ENCODE data around the gene KDM1B. TPM values are rescaled to one million over a fixed set of nuclear protein-coding genes. Genes with fewer than 3 reads are reported as not detected.
A peak's percentile ranks its signal among the peaks of the same experiment; 100 is the strongest.

The KDM1B gene
- total and polyA plus RNA-seq, 9 of the 15 experiments (the other 6 are each of a cell fraction or from before 2014, with no cell fraction given): 1.4 to 58.9 (median 36.3) TPM

DNA sequence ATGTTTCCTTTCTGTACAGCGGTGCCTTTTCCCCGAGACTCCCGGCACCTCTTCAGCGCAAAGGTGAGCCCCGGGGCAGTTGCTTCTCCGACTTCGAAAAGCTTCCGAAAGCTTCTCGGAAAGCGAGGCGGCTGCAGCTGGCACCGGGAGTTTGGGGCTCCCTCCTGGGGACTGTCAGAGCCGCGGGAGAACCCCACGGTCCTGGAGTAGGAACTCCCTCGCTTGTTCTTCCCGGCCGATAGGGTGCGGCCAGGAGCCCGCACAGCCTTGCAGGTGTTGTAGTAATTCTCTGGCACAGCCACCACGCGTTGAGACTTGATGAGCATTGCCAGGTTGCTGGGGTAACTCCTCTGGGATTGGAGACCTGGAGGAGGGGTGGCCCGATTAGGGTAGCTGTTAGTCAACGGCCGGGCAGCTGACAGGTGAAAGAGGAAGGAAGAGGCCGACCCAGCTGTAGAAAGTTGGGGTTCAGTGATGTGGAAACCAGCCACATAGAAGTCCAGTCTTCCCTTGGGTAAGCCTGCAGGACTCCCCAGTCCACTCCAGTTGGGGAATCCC, 721 bp downstream of the KDM1B start (continued):
- TF ChIP-seq EZH2 (IDR thresholded peaks at IDR 0.05; ENCODE audit: borderline replicate concordance, low read depth, low read length) (no peak), L3MBTL2 (IDR thresholded peaks at IDR 0.05) (0 out of 2 replicates have a peak, but pooled peaks have one; percentile 15), SIRT6 (IDR thresholded peaks at IDR 0.05; ENCODE audit: low read depth, low read length) (no peak), ZSCAN32 (CRISPR knock-in tag; IDR thresholded peaks at IDR 0.05) (no peak), CTBP1 (IDR thresholded peaks at IDR 0.05; ENCODE audit: borderline replicate concordance) (no peak; the same call in 1 of the 2 replicates), FOXO4 (CRISPR knock-in tag; IDR thresholded peaks at IDR 0.05) (no peak), ZBTB5 (IDR thresholded peaks at IDR 0.05) (no peak), TBL1XR1 (IDR thresholded peaks at IDR 0.05; ENCODE audit: low read length in 2 of 2) (no peak), SAP30 (IDR thresholded peaks at IDR 0.05; ENCODE audit: borderline replicate concordance, insufficient read depth, low read depth, low read length, poor library complexity, severe bottlenecking) (no peak), GABPB2 (CRISPR knock-in tag; conservative IDR thresholded peaks at IDR 0.05) (no peak), UBTF (IDR thresholded peaks at IDR 0.05; ENCODE audit: borderline replicate concordance in 1 of 2, low read depth in 2 of 2, low read length in 2 of 2) (0 out of 4 replicates have a peak, but pooled peaks have one; percentile 68 to 74), IRF2 (CRISPR knock-in tag; IDR thresholded peaks at IDR 0.05) (no peak), DNMT1 (IDR thresholded peaks at IDR 0.05) (no peak)
- TF ChIP-seq, protein P1, sequence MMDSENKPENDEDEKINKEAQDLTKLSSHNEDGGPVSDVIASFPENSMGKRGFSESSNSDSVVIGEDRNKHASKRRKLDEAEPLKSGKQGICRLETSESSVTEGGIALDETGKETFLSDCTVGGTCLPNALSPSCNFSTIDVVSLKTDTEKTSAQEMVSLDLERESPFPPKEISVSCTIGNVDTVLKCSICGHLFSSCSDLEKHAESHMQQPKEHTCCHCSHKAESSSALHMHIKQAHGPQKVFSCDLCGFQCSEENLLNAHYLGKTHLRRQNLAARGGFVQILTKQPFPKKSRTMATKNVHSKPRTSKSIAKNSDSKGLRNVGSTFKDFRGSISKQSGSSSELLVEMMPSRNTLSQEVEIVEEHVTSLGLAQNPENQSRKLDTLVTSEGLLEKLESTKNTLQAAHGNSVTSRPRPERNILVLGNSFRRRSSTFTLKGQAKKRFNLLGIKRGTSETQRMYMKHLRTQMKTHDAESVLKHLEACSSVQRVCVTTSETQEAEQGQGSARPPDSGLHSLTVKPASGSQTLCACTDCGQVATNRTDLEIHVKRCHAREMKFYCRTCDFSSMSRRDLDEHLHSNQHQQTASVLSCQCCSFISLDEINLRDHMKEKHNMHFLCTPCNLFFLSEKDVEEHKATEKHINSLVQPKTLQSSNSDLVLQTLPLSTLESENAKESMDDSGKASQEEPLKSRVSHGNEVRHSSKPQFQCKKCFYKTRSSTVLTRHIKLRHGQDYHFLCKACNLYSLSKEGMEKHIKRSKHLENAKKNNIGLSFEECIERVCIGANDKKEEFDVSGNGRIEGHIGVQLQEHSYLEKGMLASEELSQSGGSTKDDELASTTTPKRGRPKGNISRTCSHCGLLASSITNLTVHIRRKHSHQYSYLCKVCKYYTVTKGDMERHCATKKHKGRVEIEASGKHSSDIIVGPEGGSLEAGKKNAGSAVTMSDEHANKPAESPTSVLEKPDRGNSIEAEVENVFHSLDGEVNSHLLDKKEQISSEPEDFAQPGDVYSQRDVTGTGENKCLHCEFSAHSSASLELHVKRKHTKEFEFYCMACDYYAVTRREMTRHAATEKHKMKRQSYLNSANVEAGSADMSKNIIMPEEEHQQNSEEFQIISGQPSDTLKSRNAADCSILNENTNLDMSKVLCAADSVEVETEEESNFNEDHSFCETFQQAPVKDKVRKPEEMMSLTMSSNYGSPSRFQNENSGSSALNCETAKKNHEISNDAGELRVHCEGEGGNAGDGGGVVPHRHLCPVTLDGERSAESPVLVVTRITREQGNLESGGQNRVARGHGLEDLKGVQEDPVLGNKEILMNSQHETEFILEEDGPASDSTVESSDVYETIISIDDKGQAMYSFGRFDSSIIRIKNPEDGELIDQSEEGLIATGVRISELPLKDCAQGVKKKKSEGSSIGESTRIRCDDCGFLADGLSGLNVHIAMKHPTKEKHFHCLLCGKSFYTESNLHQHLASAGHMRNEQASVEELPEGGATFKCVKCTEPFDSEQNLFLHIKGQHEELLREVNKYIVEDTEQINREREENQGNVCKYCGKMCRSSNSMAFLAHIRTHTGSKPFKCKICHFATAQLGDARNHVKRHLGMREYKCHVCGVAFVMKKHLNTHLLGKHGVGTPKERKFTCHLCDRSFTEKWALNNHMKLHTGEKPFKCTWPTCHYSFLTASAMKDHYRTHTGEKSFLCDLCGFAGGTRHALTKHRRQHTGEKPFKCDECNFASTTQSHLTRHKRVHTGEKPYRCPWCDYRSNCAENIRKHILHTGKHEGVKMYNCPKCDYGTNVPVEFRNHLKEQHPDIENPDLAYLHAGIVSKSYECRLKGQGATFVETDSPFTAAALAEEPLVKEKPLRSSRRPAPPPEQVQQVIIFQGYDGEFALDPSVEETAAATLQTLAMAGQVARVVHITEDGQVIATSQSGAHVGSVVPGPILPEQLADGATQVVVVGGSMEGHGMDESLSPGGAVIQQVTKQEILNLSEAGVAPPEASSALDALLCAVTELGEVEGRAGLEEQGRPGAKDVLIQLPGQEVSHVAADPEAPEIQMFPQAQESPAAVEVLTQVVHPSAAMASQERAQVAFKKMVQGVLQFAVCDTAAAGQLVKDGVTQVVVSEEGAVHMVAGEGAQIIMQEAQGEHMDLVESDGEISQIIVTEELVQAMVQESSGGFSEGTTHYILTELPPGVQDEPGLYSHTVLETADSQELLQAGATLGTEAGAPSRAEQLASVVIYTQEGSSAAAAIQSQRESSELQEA (IDR thresholded peaks at IDR 0.05; ENCODE audit: low read depth): no peak

All from K562 (cell line).